Hematopoietic multipotent progenitor cell treated with erythropoietin and hydrocortisone succinate and interleukin-3 and kit ligand, for 17 days (in vitro differentiated cells): ENCODE results near the gene HYAL4.
A peak's percentile ranks its signal among the peaks of the same experiment; 100 is the strongest.
"Not testable (repeated sequence)": the region's sequence is repeated elsewhere in the genome, so short reads cannot be mapped to it uniquely, and the experiment has no call there.

Experiments used
- DNase-seq: peaks from one replicate; pipeline ENCODE4 v3.0.0-alpha.2; 2015; ENCODE audit warnings: low spot score

Gene HYAL4

DNA sequence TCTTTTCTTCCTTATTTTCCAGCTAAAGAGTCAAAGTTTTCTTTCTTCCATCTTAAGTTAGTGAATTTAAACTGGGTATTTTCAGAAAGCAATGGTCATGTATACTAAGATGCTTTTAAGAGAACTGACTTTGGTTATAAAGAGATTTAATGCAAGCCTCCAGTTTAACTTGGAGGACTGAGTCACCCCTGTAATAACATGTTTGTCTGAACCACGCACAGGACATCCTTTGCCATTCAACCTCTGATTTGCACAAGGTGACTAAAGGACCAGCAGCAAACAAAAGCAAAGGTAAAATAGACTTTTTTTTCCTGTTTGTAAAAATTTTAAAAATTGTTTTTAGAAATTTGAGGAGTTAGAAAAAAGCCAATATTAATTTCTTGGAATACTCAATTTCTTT, 2.9 kb downstream of the HYAL4 start:
- no peak for DNase-seq

DNA sequence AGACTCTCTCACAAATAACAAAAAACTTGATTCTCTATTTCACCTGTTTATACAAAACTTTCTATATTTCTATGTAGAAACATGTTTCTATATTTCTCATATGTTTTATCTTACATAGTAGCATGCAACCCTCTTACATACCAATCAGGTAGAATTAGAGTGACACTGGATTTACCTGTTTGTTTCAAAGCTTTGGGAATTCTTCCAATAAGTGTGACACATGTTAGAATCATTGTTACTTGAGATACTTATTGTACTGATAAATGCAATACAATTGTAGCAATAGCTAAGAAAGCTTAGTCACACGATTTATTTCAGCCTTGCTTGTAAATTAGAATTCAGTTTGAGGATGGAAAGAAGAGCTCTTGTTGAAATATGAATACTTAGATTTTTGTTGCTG, 4.9 kb downstream of the HYAL4 start:
- DNase-seq: no peak

DNA sequence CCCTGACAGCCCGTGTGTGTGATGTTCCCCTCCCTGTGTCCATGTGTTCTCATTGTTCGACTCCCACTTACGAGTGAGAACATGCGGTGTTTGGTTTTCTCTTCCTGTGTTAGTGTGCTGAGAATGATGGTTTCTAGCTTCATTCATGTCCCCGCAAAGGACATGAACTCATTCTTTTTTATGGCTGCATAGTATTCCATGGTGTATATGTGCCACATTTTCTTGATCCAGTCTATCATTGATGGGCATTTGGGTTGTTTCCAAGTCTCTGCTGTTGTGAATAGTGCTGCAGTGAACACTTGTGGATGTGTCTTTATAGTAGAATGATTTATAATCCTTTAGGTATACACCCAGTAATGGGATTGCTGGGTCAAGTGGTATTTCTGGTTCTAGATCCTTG, 6.4 kb downstream of the HYAL4 start:
- not testable (repeated sequence) for DNase-seq

DNA sequence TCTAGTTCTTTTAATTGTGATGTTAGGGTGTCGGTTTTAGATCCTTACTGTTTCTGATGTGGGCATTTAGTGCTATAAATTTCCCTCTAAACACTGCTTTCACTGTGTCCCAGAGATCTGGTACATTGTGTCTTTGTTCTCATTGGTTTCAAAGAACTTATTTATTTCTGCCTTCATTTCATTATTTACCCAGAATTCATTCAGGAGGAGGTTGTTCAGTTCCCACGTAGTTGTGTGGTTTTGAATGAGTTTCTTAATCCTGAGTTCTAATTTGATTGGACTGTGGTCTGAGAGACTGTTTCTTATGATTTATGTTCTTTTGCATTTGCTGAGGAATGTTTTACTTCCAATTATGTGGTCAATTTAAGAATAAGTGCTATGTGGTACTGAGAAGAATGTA, 9.3 kb downstream of the HYAL4 start:
- not testable (repeated sequence) for DNase-seq

DNA sequence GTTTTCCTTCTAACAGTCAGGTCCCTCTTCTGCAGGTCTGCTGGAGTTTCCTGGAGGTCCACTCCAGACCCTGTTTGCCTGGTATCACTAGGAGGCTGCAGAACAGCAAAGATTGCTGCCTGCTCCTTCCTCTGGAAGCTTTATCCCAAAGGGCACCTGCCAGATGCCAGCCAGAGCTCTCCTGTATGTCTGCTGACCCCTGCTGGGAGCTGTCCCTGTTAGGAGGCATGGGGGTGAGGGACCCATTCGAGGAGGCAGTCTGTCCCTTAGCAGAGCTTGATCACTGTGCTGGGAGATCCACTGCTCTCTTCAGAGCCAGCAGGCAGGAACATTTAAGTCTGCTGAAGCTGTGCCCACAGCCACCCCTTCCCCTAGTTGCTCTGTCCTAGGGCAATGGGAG, 11.5 kb downstream of the HYAL4 start:
- DNase-seq: not testable (repeated sequence)

DNA sequence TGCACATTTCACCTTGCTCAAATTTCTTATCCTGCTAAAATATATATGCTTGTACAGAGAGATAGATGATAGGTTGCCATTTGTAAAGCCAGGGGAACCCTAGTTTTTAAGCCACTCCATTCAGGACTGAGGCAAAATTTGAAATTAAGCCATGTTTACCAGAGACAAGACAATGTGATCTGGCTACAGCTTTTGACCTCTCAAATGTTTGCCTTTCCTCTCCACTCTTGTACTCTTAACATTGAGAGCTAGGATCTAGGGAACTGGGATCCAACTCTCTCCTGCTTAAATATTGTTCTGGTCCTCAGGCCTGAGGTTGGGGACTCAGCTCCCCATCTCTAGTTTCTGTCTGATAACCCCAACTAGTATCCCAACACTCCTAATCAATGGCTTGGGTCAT, 15.9 kb downstream of the HYAL4 start:
- DNase-seq: no peak

DNA sequence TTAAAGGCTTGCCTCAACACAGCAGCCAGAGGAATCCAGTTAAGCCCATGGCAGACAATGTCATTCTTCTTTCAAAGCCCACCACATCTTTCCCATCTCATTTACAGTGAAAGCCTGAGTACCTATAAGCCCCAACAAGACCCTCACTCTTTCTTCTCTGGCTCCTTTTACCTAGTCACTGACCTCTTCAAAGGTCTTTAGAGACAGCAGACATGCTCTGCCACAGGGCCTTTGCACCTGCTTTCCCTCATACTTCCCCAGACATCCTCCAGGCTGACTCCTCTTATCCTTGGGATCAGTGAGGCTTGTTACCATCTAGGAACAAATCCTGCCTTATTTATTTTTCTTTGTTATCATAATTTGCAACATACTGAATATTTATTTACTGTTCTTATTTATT, 17.8 kb downstream of the HYAL4 start:
- DNase-seq: no peak

DNA sequence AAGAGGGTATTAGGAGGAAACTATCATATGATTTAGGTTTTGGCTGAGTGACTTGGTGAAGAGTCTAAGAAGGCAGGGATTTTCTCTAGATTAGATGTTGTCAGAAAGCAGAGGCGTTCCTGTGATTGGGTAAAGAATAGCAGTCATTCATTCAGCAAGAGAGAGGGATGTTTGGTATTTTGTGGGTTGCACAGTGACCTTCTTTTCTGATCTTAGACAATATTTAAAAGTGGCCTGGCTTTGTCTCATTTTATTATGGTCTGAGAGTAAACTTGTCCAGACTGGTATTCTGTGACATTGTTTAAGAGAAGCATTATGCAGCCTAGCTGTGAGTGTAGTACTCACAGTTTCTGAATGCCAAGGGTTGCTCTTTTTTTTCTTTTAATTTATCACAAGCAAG, 18.5 kb downstream of the HYAL4 start:
- no peak for DNase-seq

DNA sequence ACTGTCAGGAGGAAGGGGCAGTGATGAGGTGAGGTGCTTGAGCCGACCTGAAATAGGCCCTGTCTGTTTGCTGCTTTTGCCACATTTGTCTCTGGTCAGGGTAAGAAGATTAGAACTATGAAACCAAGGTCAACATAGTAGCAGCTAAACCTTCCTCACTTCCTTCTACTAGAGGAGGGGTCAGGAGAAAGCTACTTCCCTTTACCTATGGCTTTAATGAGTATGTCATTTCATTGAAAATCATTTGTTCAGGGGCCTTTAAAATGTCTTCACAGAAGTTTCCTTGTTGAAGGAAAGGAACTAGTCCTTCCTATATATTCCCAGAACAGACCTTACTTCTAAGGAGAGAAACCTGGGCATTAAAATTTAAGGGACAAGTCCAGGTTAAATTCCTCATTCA, 19.0 kb downstream of the HYAL4 start:
- DNase-seq: no peak

DNA sequence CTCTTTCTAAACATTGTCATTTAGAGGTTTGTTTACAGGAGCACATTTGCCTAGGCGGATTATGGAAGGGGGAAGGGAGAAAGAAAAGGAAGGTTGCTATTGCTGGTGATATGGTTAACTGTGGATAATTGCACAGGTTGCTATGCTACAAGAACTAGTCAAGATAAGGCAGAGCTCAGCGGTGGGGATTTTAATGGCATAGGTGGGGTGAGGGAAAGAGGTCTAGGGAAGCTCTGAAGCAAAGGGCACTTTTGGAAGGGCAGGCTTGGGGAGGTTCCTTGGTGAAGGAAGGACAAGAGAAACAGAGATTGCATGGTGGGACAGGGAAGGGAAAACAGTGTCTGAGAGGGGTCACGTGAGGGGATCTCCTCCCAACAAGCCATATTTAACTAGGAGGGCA, 19.5 kb downstream of the HYAL4 start:
- no peak for DNase-seq

DNA sequence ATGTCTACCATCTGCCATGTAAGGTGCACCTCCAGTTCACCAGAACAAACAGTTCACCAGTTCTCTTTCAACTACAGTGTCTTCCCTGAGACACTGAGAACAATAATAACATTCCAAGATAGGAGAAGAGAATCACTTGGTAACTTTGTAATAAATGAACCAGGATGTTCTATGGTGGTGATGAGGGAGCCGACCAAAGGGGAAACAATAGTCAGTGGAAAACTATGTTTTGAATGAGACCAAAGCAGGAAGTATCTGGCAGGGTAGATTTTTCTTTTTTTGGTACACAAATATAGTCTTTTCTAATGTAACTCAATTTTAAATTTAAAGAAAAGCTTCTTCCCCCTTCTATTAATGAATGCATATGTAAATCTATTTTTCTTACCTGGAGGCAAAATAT, 20.0 kb downstream of the HYAL4 start:
- DNase-seq: no peak

DNA sequence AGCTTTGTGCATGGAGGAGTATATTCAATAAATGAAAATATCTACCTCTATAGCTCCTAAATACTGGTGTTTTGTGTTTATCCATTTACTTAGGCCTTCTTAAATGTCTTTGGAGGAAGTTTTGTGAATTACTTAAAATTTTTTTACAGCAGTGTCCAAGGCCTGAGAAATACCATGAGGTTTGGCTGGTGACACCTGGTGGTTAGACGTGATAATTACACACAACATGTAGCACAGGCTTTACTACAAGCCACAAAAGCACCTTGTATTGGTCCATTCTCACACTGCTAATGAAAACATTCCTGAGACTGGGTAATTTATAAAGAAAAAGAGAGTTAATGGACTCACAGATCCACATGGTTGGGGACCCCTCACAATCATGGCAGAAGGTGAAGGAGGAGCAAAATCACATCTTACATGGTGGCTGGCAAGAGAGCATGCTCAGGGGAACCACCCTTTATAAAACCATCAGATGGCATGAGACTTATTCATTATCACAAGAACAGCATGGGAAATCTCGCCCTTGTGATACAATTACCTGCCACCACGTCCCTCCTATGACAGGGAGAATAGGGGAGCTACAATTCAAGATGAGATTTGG, 20.6 kb downstream of the HYAL4 start:
- peak; percentile 62 for DNase-seq

DNA sequence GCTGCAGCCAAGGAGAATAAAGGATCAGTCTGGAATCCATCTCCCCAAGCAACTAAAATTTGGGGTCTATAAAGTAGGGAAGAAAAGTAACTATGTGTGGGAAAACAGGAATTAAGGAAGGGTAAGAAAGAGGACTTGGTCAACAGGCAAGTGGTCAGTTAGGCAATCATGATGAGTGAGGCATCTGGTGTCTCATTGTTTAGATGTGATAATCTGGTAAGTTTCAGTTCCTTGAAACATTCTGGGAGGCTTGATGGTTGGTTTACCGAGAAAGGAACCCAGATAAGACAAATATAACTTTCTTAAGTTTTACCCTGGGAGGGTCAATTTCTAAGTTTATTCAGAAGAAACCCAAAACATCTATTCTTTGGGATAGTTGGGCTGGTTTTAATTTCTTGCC, 22.3 kb downstream of the HYAL4 start:
- no peak for DNase-seq

DNA sequence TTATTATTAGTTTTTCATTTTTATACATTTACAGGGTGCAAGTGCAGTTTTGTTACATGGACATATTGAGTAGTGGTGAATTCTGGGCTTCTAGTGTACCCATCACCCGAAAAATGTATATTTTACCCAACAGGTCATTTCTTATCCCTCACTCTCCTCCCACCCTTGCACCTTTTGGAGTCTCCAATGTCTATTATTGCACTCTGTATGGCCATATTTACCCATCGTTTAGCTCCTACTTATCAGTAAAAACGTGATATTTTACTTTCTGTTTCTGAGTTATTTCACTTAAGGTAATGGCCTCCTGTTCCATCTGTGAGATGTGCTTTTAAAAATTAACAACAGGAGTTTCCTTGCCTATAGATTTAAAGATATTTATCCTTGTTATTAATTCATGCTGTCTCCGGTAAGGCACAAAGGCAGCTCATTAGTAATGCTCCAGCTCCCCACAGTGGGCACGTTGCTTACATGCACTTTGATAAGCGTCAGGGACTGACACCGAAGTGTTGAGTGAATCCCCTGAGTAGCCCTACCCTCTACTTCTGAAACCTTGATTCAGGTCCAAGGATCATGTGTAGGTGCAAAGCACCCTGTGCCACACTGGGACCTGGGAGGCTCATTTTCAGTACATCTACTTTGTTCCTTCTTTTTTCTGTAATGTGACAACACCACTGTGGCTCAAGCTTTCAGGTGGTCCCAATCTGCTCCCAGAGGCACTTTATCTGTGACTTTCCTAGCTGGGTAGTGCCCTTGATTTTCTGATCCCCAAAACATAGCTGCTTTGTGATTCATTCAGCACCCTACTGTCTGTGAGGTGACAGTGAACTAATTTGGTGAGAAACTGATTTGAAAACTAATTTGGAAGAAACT, 27.3 kb downstream of the HYAL4 start:
- peak; percentile 13 for DNase-seq

DNA sequence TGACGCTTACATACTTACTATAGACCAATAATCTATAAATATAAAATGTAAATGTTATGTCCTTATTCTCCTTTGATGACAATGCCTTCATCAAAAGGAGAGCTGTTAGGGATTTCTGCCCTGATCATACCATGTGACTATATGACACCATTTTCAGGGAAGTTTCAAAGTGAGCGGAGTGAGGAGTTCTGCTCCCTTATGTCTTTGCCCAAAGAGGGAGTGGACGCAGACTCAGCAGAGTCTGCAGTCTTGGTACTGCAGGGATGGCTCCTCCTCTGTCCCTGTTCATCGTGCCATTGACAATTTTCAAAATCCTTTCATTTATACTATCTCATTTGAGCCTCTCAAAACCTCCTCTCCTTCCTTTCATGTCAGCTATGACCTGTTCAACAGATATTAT, 27.9 kb downstream of the HYAL4 start:
- DNase-seq: no peak

DNA sequence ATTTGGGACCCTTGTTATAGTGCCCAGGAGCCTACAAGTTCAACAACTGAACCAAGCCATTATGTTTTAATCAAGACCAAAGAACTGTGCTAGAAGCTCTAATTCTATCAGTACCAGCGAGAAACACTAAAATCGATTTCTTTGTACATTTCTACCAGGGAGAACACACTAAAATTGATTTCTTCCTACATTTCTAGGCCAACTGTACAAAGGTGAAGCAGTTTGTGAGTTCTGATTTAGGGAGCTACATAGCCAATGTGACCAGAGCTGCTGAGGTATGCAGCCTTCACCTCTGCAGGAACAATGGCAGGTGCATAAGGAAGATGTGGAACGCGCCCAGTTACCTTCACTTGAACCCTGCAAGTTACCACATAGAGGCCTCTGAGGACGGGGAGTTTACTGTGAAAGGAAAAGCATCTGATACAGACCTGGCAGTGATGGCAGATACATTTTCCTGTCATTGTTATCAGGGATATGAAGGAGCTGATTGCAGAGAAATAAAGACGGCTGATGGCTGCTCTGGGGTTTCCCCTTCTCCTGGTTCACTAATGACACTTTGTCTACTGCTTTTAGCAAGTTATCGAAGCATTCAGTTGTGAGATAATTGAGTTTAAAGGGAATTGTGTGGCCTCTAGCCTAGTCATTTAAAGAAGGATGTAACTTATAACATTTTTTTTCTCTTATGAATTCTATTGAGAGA, 31.7 kb downstream of the HYAL4 start:
- DNase-seq: no peak

DNA sequence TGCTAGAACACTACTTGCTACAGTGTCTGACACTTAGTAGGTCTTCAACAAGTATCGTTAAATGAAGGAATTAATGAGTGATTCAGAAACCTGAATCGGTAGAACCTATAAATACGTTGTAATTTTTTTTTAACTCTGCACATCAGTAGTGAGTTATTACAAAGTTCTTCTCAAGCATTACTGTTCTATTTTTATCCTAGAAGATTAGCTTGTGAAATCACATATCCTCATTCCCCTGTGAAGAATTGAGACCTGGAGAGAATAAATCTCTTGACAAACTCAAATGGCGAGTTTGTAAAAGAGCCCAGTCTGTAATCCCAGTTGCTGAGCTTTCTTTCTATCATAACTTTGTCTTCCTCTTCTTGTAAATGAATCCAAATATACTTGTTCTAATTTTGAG, 34.7 kb downstream of the HYAL4 start:
- no peak for DNase-seq

DNA sequence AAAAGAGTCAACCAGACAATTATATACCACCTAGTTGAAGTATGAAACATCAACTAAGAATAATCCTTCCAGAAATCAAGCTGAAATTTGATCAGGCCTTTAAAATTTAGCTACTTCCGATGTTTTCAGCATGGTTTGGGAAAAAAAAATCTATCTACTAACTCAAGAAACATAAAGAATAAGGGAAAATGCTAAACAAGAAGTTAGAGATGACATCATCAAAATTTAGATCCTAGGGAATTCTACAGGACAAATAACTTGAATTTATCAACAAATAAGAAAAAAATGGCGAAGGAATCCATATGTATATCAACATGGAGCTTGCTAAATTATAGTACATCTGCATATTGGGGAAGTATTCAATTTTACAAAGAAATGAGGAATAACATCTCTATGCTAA, 36.3 kb downstream of the HYAL4 start:
- DNase-seq: no peak

DNA sequence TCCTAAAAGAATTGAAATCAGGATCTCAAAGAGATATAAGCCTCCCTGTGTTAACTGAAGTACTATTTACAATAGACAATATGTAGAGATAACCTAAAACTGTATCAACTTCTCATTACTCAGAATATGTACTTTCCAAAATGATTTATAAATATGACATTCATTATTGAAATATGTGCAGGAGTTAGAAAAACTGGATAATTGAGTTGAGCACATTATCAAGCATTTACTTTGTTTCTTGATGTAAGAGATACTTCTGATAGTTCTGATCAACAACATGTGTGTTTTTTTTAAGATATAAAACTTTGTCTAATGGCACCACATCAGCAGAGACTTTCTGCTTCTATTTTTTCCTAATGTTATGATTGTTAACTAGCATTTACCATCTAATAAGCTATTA, 38.2 kb downstream of the HYAL4 start:
- no peak for DNase-seq

DNA sequence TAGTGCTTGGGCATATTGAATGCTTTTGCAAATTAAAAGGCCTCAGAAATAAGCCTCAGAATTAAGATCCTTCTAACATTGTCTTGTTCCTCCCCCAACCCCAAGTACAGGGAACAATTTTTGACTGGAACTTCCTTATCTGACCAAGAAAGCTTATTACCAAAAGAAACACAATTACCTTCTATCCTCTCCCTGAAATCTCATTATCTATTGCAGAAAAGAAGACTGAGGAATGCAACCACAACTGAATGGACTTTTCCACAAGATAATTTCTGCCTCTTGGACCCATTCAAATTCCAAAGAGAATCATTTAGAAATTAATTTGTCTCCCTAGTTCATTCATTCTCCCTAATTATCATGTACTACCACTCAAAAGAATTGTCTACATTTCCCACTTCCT, 43.2 kb downstream of the HYAL4 start:
- DNase-seq: no peak

DNA sequence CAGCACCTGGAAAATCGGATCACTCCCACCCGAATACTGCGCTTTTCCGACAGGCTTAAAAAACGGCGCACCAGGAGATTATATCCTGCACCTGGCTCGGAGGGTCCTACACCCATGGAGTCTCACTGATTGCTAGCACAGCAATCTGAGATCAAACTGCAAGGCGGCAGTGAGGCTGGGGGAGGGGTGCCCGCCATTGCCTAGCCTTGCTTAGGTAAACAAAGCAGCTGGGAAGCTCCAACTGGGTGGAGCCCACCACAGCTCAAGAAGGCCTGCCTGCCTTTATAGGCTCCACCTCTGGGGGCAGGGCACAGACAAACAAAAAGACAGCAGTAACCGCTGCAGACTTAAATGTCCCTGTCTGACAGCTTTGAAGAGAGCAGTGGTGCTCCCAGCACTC, 49.8 kb downstream of the HYAL4 start:
- DNase-seq: not testable (repeated sequence)

DNA sequence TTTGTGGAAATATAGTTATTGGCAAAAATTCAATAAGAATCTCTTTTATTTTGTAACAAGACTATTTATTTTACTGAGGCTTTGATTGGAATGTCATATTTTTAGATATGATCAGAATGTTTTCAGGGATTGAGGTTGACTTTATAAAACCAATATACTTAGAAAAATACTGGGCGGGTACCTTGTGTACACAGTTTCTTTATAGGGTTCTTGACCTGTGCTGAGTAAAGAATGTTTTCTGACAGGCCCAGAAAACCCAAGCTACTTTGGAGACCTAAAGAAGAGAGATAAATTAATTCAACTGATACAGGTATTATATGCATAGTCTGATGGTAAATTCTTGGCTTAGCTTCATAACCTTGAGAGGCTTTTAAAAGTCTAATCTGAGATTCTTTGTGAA, 56.1 kb downstream of the HYAL4 start:
- no peak for DNase-seq

DNA sequence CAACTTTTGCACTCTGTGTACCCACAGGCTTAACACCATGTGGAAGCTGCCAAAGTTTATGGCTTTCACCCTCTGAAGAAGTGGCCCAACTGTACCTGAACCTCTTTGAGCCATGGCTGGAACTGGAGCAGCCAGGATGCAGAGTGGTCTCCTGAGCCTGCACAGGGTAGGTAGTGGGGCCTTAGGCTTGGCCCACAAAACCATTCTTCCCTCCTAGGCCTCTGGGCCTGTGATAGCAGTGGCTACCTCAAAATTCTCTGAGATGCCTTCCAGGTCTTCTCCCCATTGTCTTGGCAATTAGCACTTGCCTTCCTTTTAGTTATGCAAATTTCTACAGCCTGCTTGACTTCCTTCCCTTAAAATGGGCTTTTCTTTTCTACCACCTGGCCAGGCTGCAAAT, 60.7 kb downstream of the HYAL4 start:
- no peak for DNase-seq
